ENCODE measurements around the gene GGN.
"Not testable (repeated sequence)": the region's sequence is repeated elsewhere in the genome, so short reads cannot be mapped to it uniquely, and the experiment has no call there.

The GGN gene

DNA sequence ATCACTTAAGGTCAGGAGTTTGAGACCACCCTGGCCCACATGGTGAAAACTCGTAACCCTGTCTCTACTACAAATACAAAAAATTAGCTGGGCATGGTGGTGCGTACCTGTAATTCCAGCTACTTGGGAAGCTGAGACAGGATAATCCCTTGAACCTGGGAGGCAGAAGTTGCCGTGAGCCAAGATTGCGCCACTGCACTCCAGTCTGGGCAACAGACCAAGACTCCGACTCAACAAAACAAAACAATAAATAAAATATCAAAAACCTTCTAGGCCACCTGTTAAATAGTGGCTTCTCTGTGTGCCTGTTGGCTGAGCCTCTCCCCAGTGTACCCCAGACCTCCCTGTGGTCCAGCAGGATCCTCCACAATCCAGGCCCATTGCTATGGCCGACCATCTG is 16.8 kb downstream of the GGN start:
- FAIRE-seq (no peak), DNase-seq (ENCODE audit: insufficient read length, low spot score) (no peak)
- TF ChIP-seq POLR2AphosphoS5 (IDR thresholded peaks at IDR 0.05; ENCODE audit: low read depth, low read length): no peak
- TF ChIP-seq PAX5 (IDR thresholded peaks at IDR 0.05; ENCODE audit: insufficient read depth, low read length, severe bottlenecking): no peak
- no peak for TF ChIP-seq POU2F2 (IDR thresholded peaks at IDR 0.05; ENCODE audit: low read depth, low read length)
- TF ChIP-seq TAF1 (IDR thresholded peaks at IDR 0.05; ENCODE audit: low read depth, low read length): no peak
- TF ChIP-seq SPI1 (IDR thresholded peaks at IDR 0.05; ENCODE audit: low read depth, low read length): no peak
- no peak for TF ChIP-seq POLR2A (IDR thresholded peaks at IDR 0.05; ENCODE audit: low read depth, low read length)

DNA sequence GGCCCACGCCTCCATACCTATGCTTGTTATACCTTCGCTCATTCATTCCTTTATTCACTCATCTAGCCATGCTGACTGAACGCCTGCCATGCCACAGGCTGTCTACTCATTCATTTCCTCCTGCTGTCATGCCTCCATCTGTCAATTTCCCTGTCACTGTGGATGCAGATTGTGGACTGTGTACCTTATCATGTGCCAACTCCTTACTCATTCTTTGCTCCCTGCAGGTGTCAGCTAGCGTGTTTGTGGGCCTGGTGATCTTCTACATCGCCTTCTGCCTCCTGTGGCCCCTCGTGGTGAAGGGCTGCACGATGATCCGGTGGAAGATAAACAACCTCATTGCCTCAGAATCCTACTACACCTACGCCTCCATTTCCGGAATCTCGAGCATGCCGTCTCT is 17.5 kb downstream of the GGN start:
- no peak for DNase-seq (ENCODE audit: insufficient read length, low spot score)
- peak; percentile 31 for FAIRE-seq
- TF ChIP-seq POLR2AphosphoS5 (IDR thresholded peaks at IDR 0.05; ENCODE audit: low read depth, low read length) (no peak), PAX5 (IDR thresholded peaks at IDR 0.05; ENCODE audit: insufficient read depth, low read length, severe bottlenecking) (no peak), POU2F2 (IDR thresholded peaks at IDR 0.05; ENCODE audit: low read depth, low read length) (no peak), POLR2A (IDR thresholded peaks at IDR 0.05; ENCODE audit: low read depth, low read length) (no peak), TAF1 (IDR thresholded peaks at IDR 0.05; ENCODE audit: low read depth, low read length) (no peak), SPI1 (IDR thresholded peaks at IDR 0.05; ENCODE audit: low read depth, low read length) (no peak)

- DNase-seq (ENCODE audit: insufficient read length, low spot score) (no peak), FAIRE-seq (no peak)
- TF ChIP-seq SPI1 (IDR thresholded peaks at IDR 0.05; ENCODE audit: low read depth, low read length): no peak
- no peak for TF ChIP-seq POLR2AphosphoS5 (IDR thresholded peaks at IDR 0.05; ENCODE audit: low read depth, low read length)
- no peak for TF ChIP-seq TAF1 (IDR thresholded peaks at IDR 0.05; ENCODE audit: low read depth, low read length)
- no peak for TF ChIP-seq POU2F2 (IDR thresholded peaks at IDR 0.05; ENCODE audit: low read depth, low read length)
- TF ChIP-seq PAX5 (IDR thresholded peaks at IDR 0.05; ENCODE audit: insufficient read depth, low read length, severe bottlenecking): no peak
- TF ChIP-seq POLR2A (IDR thresholded peaks at IDR 0.05; ENCODE audit: low read depth, low read length): no peak
Observed at GRCh38 chr19:38369584-38369983, 18.2 kb downstream of the GGN start.

- FAIRE-seq (no peak), DNase-seq (ENCODE audit: insufficient read length, low spot score) (no peak)
- TF ChIP-seq POLR2AphosphoS5 (IDR thresholded peaks at IDR 0.05; ENCODE audit: low read depth, low read length) (no peak), POU2F2 (IDR thresholded peaks at IDR 0.05; ENCODE audit: low read depth, low read length) (no peak), POLR2A (IDR thresholded peaks at IDR 0.05; ENCODE audit: low read depth, low read length) (no peak), TAF1 (IDR thresholded peaks at IDR 0.05; ENCODE audit: low read depth, low read length) (no peak), SPI1 (IDR thresholded peaks at IDR 0.05; ENCODE audit: low read depth, low read length) (no peak), PAX5 (IDR thresholded peaks at IDR 0.05; ENCODE audit: insufficient read depth, low read length, severe bottlenecking) (no peak)
Observed at GRCh38 chr19:38367041-38367440, 20.8 kb downstream of the GGN start.

- not testable (repeated sequence) for FAIRE-seq; DNase-seq (ENCODE audit: insufficient read length, low spot score)
Observed at GRCh38 chr19:38362946-38363688, 24.7 kb downstream of the GGN start.

GRCh38 chr19:38362076-38362945 is 25.5 kb downstream of the GGN start:
- DNase-seq (ENCODE audit: insufficient read length, low spot score) (peak; percentile 72), FAIRE-seq (peak; percentile 16)
- TF ChIP-seq TAF1 (IDR thresholded peaks at IDR 0.05; ENCODE audit: low read depth, low read length): no peak
- TF ChIP-seq POLR2A (IDR thresholded peaks at IDR 0.05; ENCODE audit: low read depth, low read length): no peak
- TF ChIP-seq POLR2AphosphoS5 (IDR thresholded peaks at IDR 0.05; ENCODE audit: low read depth, low read length): no peak
- TF ChIP-seq PAX5 (IDR thresholded peaks at IDR 0.05; ENCODE audit: insufficient read depth, low read length, severe bottlenecking): no peak
- no peak for TF ChIP-seq POU2F2 (IDR thresholded peaks at IDR 0.05; ENCODE audit: low read depth, low read length)
- no peak for TF ChIP-seq SPI1 (IDR thresholded peaks at IDR 0.05; ENCODE audit: low read depth, low read length)

DNA sequence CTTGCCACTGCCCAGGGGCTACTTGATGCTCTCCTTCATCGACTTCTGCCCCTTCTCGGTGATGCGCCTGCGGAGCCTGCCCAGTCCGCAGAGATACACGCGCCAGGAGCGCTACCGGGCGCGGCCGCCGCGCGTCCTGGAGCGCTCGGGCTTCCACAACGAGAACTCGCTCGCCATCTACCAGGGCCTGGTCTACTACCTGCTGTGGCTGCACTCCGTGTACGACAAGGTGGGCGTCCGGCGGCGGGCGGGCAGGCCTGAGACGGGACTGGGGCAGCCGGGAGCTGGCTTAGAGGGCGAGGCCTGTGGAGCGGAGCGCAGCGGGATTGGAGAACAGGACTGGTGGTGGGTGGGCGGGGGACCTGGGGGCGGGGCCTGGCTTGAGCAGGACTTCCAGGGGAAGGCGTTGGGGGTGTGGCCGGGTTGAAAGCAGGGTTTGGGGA is 26.2 kb downstream of the GGN start:
- FAIRE-seq (peak; percentile 75), DNase-seq (ENCODE audit: insufficient read length, low spot score) (peak; percentile 75)
- no peak for TF ChIP-seq POLR2AphosphoS5 (IDR thresholded peaks at IDR 0.05; ENCODE audit: low read depth, low read length)
- no peak for TF ChIP-seq POU2F2 (IDR thresholded peaks at IDR 0.05; ENCODE audit: low read depth, low read length)
- TF ChIP-seq POLR2A (IDR thresholded peaks at IDR 0.05; ENCODE audit: low read depth, low read length): no peak
- no peak for TF ChIP-seq SPI1 (IDR thresholded peaks at IDR 0.05; ENCODE audit: low read depth, low read length)
- no peak for TF ChIP-seq PAX5 (IDR thresholded peaks at IDR 0.05; ENCODE audit: insufficient read depth, low read length, severe bottlenecking)
- TF ChIP-seq TAF1 (IDR thresholded peaks at IDR 0.05; ENCODE audit: low read depth, low read length): no peak

DNA sequence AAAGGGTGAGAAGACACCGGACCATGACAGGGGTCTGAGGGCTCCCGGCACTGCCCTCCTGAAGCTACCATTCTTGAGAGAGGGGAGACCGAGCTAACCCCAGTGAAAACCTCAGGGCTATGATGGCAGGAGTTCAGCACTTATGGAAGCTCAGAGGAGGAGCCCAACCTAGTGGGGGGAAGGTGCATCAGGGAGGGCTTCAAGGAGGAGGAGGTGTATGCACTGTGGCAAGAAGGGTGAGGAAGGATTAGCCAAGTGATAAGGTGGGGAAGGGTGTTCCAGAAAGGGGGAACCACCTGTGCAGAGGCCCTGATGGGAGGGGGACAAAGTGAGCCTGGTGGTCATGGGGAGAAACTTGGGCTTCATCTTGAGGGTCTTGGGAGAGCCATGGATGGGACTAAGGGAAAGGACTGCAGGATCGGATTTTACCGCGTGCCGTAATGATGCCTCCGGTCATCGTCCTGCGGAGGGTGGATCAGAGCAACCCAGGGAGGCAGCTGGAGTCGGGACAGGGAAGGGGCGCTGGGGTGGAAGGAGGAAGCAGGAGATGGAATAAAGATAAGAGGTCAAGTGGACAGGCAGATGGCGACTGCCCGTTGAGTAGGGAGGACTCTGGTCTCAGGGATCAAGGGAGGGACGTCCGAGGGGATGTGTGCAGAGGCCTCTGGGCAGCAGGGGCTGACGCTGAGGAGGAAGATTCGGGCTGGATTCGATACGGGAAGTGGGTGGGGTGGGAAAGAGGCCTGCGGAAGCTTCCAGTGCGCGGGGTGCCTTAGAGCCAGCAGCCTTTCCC is 26.8 kb downstream of the GGN start:
- FAIRE-seq: no peak
- no peak for DNase-seq (ENCODE audit: insufficient read length, low spot score)
- TF ChIP-seq SPI1 (IDR thresholded peaks at IDR 0.05; ENCODE audit: low read depth, low read length) (no peak), POU2F2 (IDR thresholded peaks at IDR 0.05; ENCODE audit: low read depth, low read length) (no peak), TAF1 (IDR thresholded peaks at IDR 0.05; ENCODE audit: low read depth, low read length) (no peak), POLR2AphosphoS5 (IDR thresholded peaks at IDR 0.05; ENCODE audit: low read depth, low read length) (no peak), PAX5 (IDR thresholded peaks at IDR 0.05; ENCODE audit: insufficient read depth, low read length, severe bottlenecking) (no peak), POLR2A (IDR thresholded peaks at IDR 0.05; ENCODE audit: low read depth, low read length) (no peak)

DNA sequence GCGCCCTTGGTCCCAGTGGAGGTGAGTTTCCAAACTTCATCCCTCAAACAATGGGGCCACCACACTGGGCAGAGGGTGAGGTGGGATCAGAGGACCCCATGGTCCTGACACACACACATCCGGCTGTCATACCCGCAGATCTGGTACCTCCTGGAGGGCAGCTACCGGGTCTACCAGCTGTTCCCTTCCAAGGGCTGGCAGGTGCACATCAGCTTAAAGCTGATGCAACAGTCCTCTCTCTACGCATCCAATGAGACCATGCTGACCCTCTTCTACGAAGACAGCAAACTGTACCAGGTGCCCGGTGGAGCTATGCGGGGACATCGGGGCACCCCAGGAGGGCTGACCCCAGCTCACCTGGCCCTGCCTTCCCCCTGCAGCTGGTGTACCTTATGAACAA is 27.5 kb downstream of the GGN start:
- DNase-seq (ENCODE audit: insufficient read length, low spot score) (no peak), FAIRE-seq (no peak)
- TF ChIP-seq POU2F2 (IDR thresholded peaks at IDR 0.05; ENCODE audit: low read depth, low read length) (no peak), PAX5 (IDR thresholded peaks at IDR 0.05; ENCODE audit: insufficient read depth, low read length, severe bottlenecking) (no peak), SPI1 (IDR thresholded peaks at IDR 0.05; ENCODE audit: low read depth, low read length) (no peak), POLR2AphosphoS5 (IDR thresholded peaks at IDR 0.05; ENCODE audit: low read depth, low read length) (no peak), TAF1 (IDR thresholded peaks at IDR 0.05; ENCODE audit: low read depth, low read length) (no peak), POLR2A (IDR thresholded peaks at IDR 0.05; ENCODE audit: low read depth, low read length) (no peak)
